H1 (cell line): ENCODE data around the gene TMPRSS3. TPM values are rescaled to one million over a fixed set of nuclear protein-coding genes. Genes with fewer than 3 reads are reported as not detected.

Source experiments
- CTCF ChIA-PET: fragments of 300-600 bp; sonication (Branson Sonifier 250); formaldehyde crosslinking; loops from one replicate; lab custom pipeline; 2021; ENCODE audit not compliant: partially characterized antibody; lab: Charles Lee
- POLR2A ChIA-PET: fragments of 300-600 bp; sonication (Branson Sonifier 250); formaldehyde crosslinking; loops from one replicate; lab custom pipeline; 2021; ENCODE audit warnings: inconsistent platforms; ENCODE audit not compliant: partially characterized antibody; lab: Charles Lee
- DNase-seq, 2 experiments: peaks; one replicate each; pipeline versions ENCODE4 v3.0.0 to v3.0.0-alpha.2; 2010 to 2022; ENCODE audit warnings: low spot score in 2 of 2, low read depth in 1 of 2, mixed read lengths in 1 of 2
- FAIRE-seq: peaks from 2 replicates; lab custom pipeline; 2011; peaks lifted over from hg19 to GRCh38; lab: Jason Lieb, UNC
- H2AFZ ChIP-seq: 2 replicates; pipeline ENCODE4 v1.8.1; 2012; ENCODE audit warnings: low read length, inconsistent platforms
- H2AK5ac ChIP-seq: 2 replicates; pipeline ENCODE4 v1.6.1; 2013; ENCODE audit warnings: low read depth, low read length
- H2BK120ac ChIP-seq: replicated peaks from 2 replicates; pipeline ENCODE3; 2013; ENCODE audit warnings: low read depth, low read length, inconsistent platforms
- H2BK12ac ChIP-seq: 2 replicates; pipeline ENCODE4 v1.6.1; 2013; ENCODE audit warnings: low read depth, low read length
- H2BK15ac ChIP-seq: 2 replicates; pipeline ENCODE4 v1.6.1; 2013; ENCODE audit warnings: low read length
- H2BK20ac ChIP-seq: 2 replicates; pipeline ENCODE4 v1.6.1; 2013; ENCODE audit warnings: low read length
- H2BK5ac ChIP-seq: 2 replicates; pipeline ENCODE4 v1.6.1; 2013; ENCODE audit warnings: low read depth, low read length
- H3K14ac ChIP-seq: 2 replicates; pipeline ENCODE4 v1.6.1; 2013; ENCODE audit warnings: inconsistent platforms; ENCODE audit not compliant: insufficient read length
- H3K18ac ChIP-seq: 2 replicates; pipeline ENCODE4 v1.6.1; 2013; ENCODE audit warnings: low read length; ENCODE audit errors: extremely low read depth
- H3K23ac ChIP-seq: 2 replicates; pipeline ENCODE4 v1.6.1; 2013; ENCODE audit warnings: inconsistent platforms; ENCODE audit not compliant: insufficient read length
- H3K23me2 ChIP-seq: 2 replicates; pipeline ENCODE4 v1.6.1; 2013; ENCODE audit warnings: low read depth, low read length
- H3K27ac ChIP-seq: 2 replicates; pipeline ENCODE4 v1.6.1; 2011; ENCODE audit warnings: low read depth, low read length, inconsistent platforms
- H3K27me3 ChIP-seq, 4 experiments: replicated peaks in 1 of 4; 1 replicate in 1 of 4; 2 replicates in 3 of 4; pipeline versions ENCODE4 v1.6.1 to v1.8.1; 2011 to 2013; ENCODE audit warnings: low read length in 3 of 4, mild to moderate bottlenecking in 3 of 4, inconsistent platforms in 2 of 4, mixed read lengths in 2 of 4, moderate library complexity in 1 of 4; ENCODE audit not compliant: control insufficient read depth in 3 of 4, insufficient read depth in 3 of 4; ENCODE audit errors: extremely low read depth in 1 of 4
- H3K36me3 ChIP-seq, 4 experiments: 2 replicates each; pipeline versions ENCODE4 v1.6.1 to v1.8.1; 2011 to 2013; ENCODE audit warnings: mild to moderate bottlenecking in 4 of 4, low read length in 3 of 4, moderate library complexity in 2 of 4, control low read depth in 1 of 4, inconsistent platforms in 1 of 4; ENCODE audit not compliant: insufficient read depth in 4 of 4, control insufficient read depth in 2 of 4
- H3K4ac ChIP-seq: replicated peaks from 2 replicates; pipeline ENCODE3; 2013; ENCODE audit warnings: low read length, low read depth, mixed read lengths, inconsistent platforms; ENCODE audit not compliant: insufficient read length
- H3K4me1 ChIP-seq, 4 experiments: replicated peaks in 1 of 4; 1 replicate in 1 of 4; 2 replicates in 3 of 4; pipeline versions ENCODE4 v1.6.1 to v1.8.1; 2011 to 2013; ENCODE audit warnings: low read length in 3 of 4, inconsistent platforms in 2 of 4, mixed read lengths in 1 of 4; ENCODE audit not compliant: insufficient read depth in 4 of 4, control insufficient read depth in 3 of 4
- H3K4me2 ChIP-seq, 2 experiments: 2 replicates each; pipeline versions ENCODE4 v1.6.1 to v1.8.1; 2011 to 2013; ENCODE audit warnings: low read depth in 2 of 2, low read length in 2 of 2, control low read depth in 1 of 2, inconsistent platforms in 1 of 2, mild to moderate bottlenecking in 1 of 2; ENCODE audit not compliant: insufficient read depth in 1 of 2
- H3K4me3 ChIP-seq, 4 experiments: fragments of 200-600, 300-600 bp in 1 of 4; sonication (generic), shearing (Covaris generic), sonication (Bioruptor Twin) in 1 of 4; 2 replicates each; pipeline versions ENCODE4 v1.5.1 to v1.8.1; 2011 to 2016; ENCODE audit warnings: low read length in 4 of 4, low read depth in 3 of 4, control low read depth in 2 of 4, inconsistent platforms in 2 of 4, mild to moderate bottlenecking in 2 of 4, mixed read lengths in 1 of 4, moderate library complexity in 1 of 4; ENCODE audit not compliant: insufficient read depth in 2 of 4; ENCODE audit errors: extremely low read depth in 1 of 4
- H3K56ac ChIP-seq: replicated peaks from 2 replicates; pipeline ENCODE3; 2013; ENCODE audit warnings: low read depth, mild to moderate bottlenecking, mixed read lengths, low read length, inconsistent platforms; ENCODE audit not compliant: insufficient read length
- H3K79me1 ChIP-seq: 2 replicates; pipeline ENCODE4 v1.6.1; 2013; ENCODE audit warnings: low read depth, low read length, control low read depth
- H3K79me2 ChIP-seq, 2 experiments: 2 replicates each; pipeline versions ENCODE4 v1.6.1 to v1.8.1; 2012 to 2013; ENCODE audit warnings: low read length in 2 of 2, mild to moderate bottlenecking in 2 of 2, inconsistent platforms in 1 of 2; ENCODE audit not compliant: insufficient read depth in 2 of 2, control insufficient read depth in 1 of 2
- H3K9ac ChIP-seq, 4 experiments: replicated peaks in 1 of 4; 1 replicate in 1 of 4; 2 replicates in 3 of 4; pipeline versions ENCODE4 v1.6.1 to v1.8.1; 2011 to 2013; ENCODE audit warnings: low read depth in 3 of 4, low read length in 3 of 4, control low read depth in 2 of 4, mild to moderate bottlenecking in 2 of 4, moderate library complexity in 2 of 4, inconsistent platforms in 1 of 4; ENCODE audit errors: extremely low read depth in 1 of 4
- H3K9me3 ChIP-seq, 2 experiments: 2 replicates each; pipeline versions ENCODE4 v1.6.1 to v1.8.1; 2012 to 2013; ENCODE audit warnings: mild to moderate bottlenecking in 2 of 2, moderate library complexity in 2 of 2, control low read depth in 1 of 2, inconsistent platforms in 1 of 2, low read depth in 1 of 2, low read length in 1 of 2, mixed read lengths in 1 of 2; ENCODE audit not compliant: insufficient read depth in 2 of 2
- H4K20me1 ChIP-seq, 2 experiments: replicated peaks in 1 of 2; 2 replicates each; pipeline versions ENCODE3 to v1.8.1; 2011 to 2013; ENCODE audit warnings: inconsistent platforms in 2 of 2, low read length in 2 of 2, mild to moderate bottlenecking in 1 of 2; ENCODE audit not compliant: insufficient read depth in 2 of 2, control insufficient read depth in 1 of 2
- H4K5ac ChIP-seq: 2 replicates; pipeline ENCODE4 v1.6.1; 2013; ENCODE audit warnings: low read length, low read depth, mixed read lengths, inconsistent platforms; ENCODE audit not compliant: insufficient read length
- H4K8ac ChIP-seq: 2 replicates; pipeline ENCODE4 v1.8.0; 2013; ENCODE audit warnings: mild to moderate bottlenecking, moderate library complexity, low read length, inconsistent platforms; ENCODE audit not compliant: insufficient read depth; ENCODE audit errors: extremely low read depth
- H4K91ac ChIP-seq: replicated peaks from 2 replicates; pipeline ENCODE3; 2013; ENCODE audit warnings: low read length, mixed read lengths, inconsistent platforms; ENCODE audit not compliant: insufficient read length
- CREB1 ChIP-seq: IDR thresholded peaks from 2 replicates; pipeline ENCODE4 v1.6.1; 2012; ENCODE audit warnings: inconsistent platforms
- EGR1 ChIP-seq: IDR thresholded peaks from 2 replicates; pipeline ENCODE4 v1.6.1; 2011; ENCODE audit warnings: low read depth, low read length, borderline replicate concordance
- MAFK ChIP-seq: IDR thresholded peaks from 2 replicates; pipeline ENCODE4 v1.6.1; 2012; ENCODE audit warnings: low read depth, mild to moderate bottlenecking, improper control_type of control experiment, low read length
- NANOG ChIP-seq: IDR thresholded peaks from 2 replicates; pipeline ENCODE4 v1.6.1; 2011; ENCODE audit warnings: low read length, low read depth, mild to moderate bottlenecking, inconsistent platforms; ENCODE audit not compliant: insufficient read depth, poor library complexity, severe bottlenecking
- POLR2A ChIP-seq, 2 experiments: IDR thresholded peaks; 1 replicate in 1 of 2; 2 replicates in 1 of 2; pipeline ENCODE4 v1.6.1; 2011; ENCODE audit warnings: low read depth in 2 of 2, low read length in 2 of 2, mild to moderate bottlenecking in 2 of 2; ENCODE audit errors: control extremely low read depth in 1 of 2
- RXRA ChIP-seq: IDR thresholded peaks from 2 replicates; pipeline ENCODE4 v1.6.1; 2011; ENCODE audit warnings: low read depth, mild to moderate bottlenecking, low read length, moderate library complexity; ENCODE audit not compliant: insufficient read depth
- SP1 ChIP-seq: IDR thresholded peaks from 2 replicates; pipeline ENCODE4 v1.6.1; 2011; ENCODE audit warnings: low read depth, low read length
- SP2 ChIP-seq: IDR thresholded peaks from 2 replicates; pipeline ENCODE4 v1.6.1; 2012; ENCODE audit warnings: mild to moderate bottlenecking, low read length, inconsistent platforms
- TBP ChIP-seq: IDR thresholded peaks from 2 replicates; pipeline ENCODE4 v1.6.1; 2011; ENCODE audit warnings: low read depth, low read length, improper control_type of control experiment
- YY1 ChIP-seq: IDR thresholded peaks from 2 replicates; pipeline ENCODE4 v1.6.1; 2011; ENCODE audit warnings: low read depth, mild to moderate bottlenecking, low read length
- WGBS, 2 experiments: shearing (Covaris generic) in 1 of 2; methylation state at CpG; one replicate each; pipeline versions ENCODE4 v1.1.6 to v1.1.7; 2013 to 2015; ENCODE audit warnings: low lambda C conversion rate in 2 of 2, mixed read lengths in 2 of 2, inconsistent platforms in 1 of 2, low coverage in 1 of 2, missing lambda C conversion rate in 1 of 2; ENCODE audit not compliant: insufficient replicate concordance in 2 of 2, insufficient coverage in 1 of 2, insufficient read length in 1 of 2; ENCODE audit errors: extremely low coverage in 1 of 2, missing lambda C conversion rate in 1 of 2; 5-methylcytosine and 5-hydroxymethylcytosine counted together
- polyA plus RNA-seq, 7 experiments: library from polyadenylated mRNA; depleted of rRNA in 3 of 7; stranded (reverse) in 5 of 7; unstranded in 2 of 7; fragments of >200 nt in 5 of 7; fragments of 200-250 nt in 2 of 7; gene quantifications; 1 replicate in 5 of 7; 2 replicates in 1 of 7; 4 replicates in 1 of 7; pipeline versions ENCODE4 v1.2.1 to v1.2.3, GENCODE V29; 2011 to 2013; ENCODE audit warnings: missing spikeins in 2 of 7, mixed read lengths in 2 of 7
- total RNA-seq: library from RNA; stranded (reverse); fragmentation: NEBNext Ultra II Directional; extraction: Animal tissue kit (Norgen Biotek cat#: 25700); gene quantifications from 2 replicates; pipeline ENCODE4 v1.2.1, GENCODE V29; 2021

Gene TMPRSS3
- total and polyA plus RNA-seq, 2 of the 8 experiments (the other 6 are each of a cell fraction or from before 2014, with no cell fraction given), result 0.38 TPM; not detected in 1

GRCh38 chr21:42377211-42377950, 18.5 kb downstream of the TMPRSS3 start:
- H4K20me1 ChIP-seq, result no peaks in the 10 kb centered on the region
- no peaks in the 10 kb centered on the region for H3K9me3 ChIP-seq
- no peak overlapping the region for H2BK15ac ChIP-seq
- no peak overlapping the region for H3K23ac ChIP-seq
- no peaks in the 10 kb centered on the region; a peak in 1 of 7 replicates for H3K27me3 ChIP-seq
- H3K18ac ChIP-seq, result no peak overlapping the region
- H3K14ac ChIP-seq, result no peak overlapping the region
- no peak overlapping the region for H2BK5ac ChIP-seq
- no peaks in the 10 kb centered on the region for H3K23me2 ChIP-seq
- H3K4me2 ChIP-seq, result no peak overlapping the region
- 88% methylated on average over 24 of the region's 24 CpGs; no CpG with 5 or more reads in 1 of the 2 experiments for WGBS, 2 experiments
- no peaks in the 10 kb centered on the region for H3K79me2 ChIP-seq
- no peak for TF ChIP-seq RXRA
- no peak for TF ChIP-seq SP1
- TF ChIP-seq YY1, result no peak
- no peak for TF ChIP-seq NANOG
- TF ChIP-seq POLR2A (IDR thresholded peaks at IDR 0.05; ENCODE audit: control extremely low read depth in 1 of 2, low read depth in 2 of 2, low read length in 2 of 2), result no peak
- no peak for TF ChIP-seq CREB1
- no peak for TF ChIP-seq SP2
- no peak for TF ChIP-seq MAFK
- no peak for TF ChIP-seq TBP
- no peak for TF ChIP-seq EGR1
- H3K36me3 ChIP-seq, result no peaks in the 10 kb centered on the region
- H3K56ac ChIP-seq, result no peak overlapping the region
- H2AFZ ChIP-seq, result no peak overlapping the region
- no peak overlapping the region for H2BK20ac ChIP-seq
- H2BK120ac ChIP-seq, result no peak overlapping the region
- FAIRE-seq, result no peak
- H2BK12ac ChIP-seq, result peak overlapping the region; percentile 39; the same call in 1 of the 2 replicates
- no peak overlapping the region for H3K4me3 ChIP-seq
- no peak overlapping the region for H4K5ac ChIP-seq
- H2AK5ac ChIP-seq, result no peak overlapping the region
- H3K4me1 ChIP-seq, result peaks cover 0 to 7% (median 0%) of the 10 kb centered on the region in 4 experiments; a peak in 5 of 7 replicates
- no peak overlapping the region for H3K27ac ChIP-seq
- DNase-seq, result no peak
- H3K9ac ChIP-seq, result no peak overlapping the region
- CTCF ChIA-PET, result interaction anchor here (1.2 to 3.2 kb wide), 7 partner anchors 10 to 232 kb away, joined by 3 to 16 read pairs (median 7); partner anchors contain the start of gene TFF1
- no peaks in the 10 kb centered on the region; the same call in 1 of the 2 replicates for H3K79me1 ChIP-seq
- H4K91ac ChIP-seq, result no peak overlapping the region
- POLR2A ChIA-PET, result interaction anchor here (1.5 kb wide), 1 partner anchor 9 kb away, joined by 6 read pairs; no protein-coding TSS in a partner anchor
- H3K4ac ChIP-seq, result no peak overlapping the region
- H4K8ac ChIP-seq, result no peak overlapping the region
